ENCODE data around the gene STXBP4. TPM values are rescaled to one million over a fixed set of nuclear protein-coding genes. Genes with fewer than 3 reads are reported as not detected.

STXBP4 gene
- total RNA-seq, 1 experiment from 2014 or later: 12.0 TPM

- Histone ChIP-seq H3K4me2 (no peak overlapping the region), H3K4me3 (no peak overlapping the region), H2AFZ (no peak overlapping the region), H3K9me3 (ENCODE audit: insufficient read depth, low read depth) (no peaks in the 10 kb centered on the region), H3K79me2 (ENCODE audit: low read depth) (no peaks in the 10 kb centered on the region), H3F3A (ENCODE audit: insufficient read depth, low read depth) (no peaks in the 10 kb centered on the region), H3K27me3 (ENCODE audit: insufficient read depth, low read depth) (peaks cover 7% of the 10 kb centered on the region; the same call in 1 of the 2 replicates), H3K27ac (no peak overlapping the region), H4K20me1 (ENCODE audit: insufficient read depth) (no peaks in the 10 kb centered on the region), H3K9me2 (ENCODE audit: insufficient read depth) (no peaks in the 10 kb centered on the region), H3K36me3 (ENCODE audit: low read depth) (no peaks in the 10 kb centered on the region), H3K4me1 (replicated peaks; ENCODE audit: insufficient read depth) (no peaks in the 10 kb centered on the region)
- TF ChIP-seq EZH2 (IDR thresholded peaks at IDR 0.05; ENCODE audit: low read depth): no peak
- no peak for TF ChIP-seq CTCF (conservative IDR thresholded peaks at IDR 0.05)
- CTCF ChIA-PET: no interaction called here
- no peak for DNase-seq
- BruUV-seq (replicated peaks): no TSS peak
- intact Hi-C loops (cut with micrococcal nuclease; ENCODE audit: unreplicated experiment): no loop called here
- POLR2A ChIA-PET (ENCODE audit: unreplicated experiment): no interaction called here
Measured at GRCh38 chr17:55190748-55191147, 222.2 kb downstream of the STXBP4 start.

- CTCF ChIA-PET: no interaction called here
- no peaks in the 10 kb centered on the region for H3F3A ChIP-seq (ENCODE audit: insufficient read depth, low read depth)
- H3K79me2 ChIP-seq (ENCODE audit: low read depth): no peaks in the 10 kb centered on the region
- no peak overlapping the region for H3K27ac ChIP-seq
- H3K9me3 ChIP-seq (ENCODE audit: insufficient read depth, low read depth): no peaks in the 10 kb centered on the region
- no peaks in the 10 kb centered on the region for H3K36me3 ChIP-seq (ENCODE audit: low read depth)
- POLR2A ChIA-PET (ENCODE audit: unreplicated experiment): no interaction called here
- H3K4me3 ChIP-seq: no peak overlapping the region
- TF ChIP-seq CTCF (conservative IDR thresholded peaks at IDR 0.05) (no peak), EZH2 (IDR thresholded peaks at IDR 0.05; ENCODE audit: low read depth) (no peak)
- BruUV-seq (replicated peaks): no TSS peak
- no peak for DNase-seq
- no peak overlapping the region for H2AFZ ChIP-seq
- no peaks in the 10 kb centered on the region for H4K20me1 ChIP-seq (ENCODE audit: insufficient read depth)
- H3K27me3 ChIP-seq (ENCODE audit: insufficient read depth, low read depth): no peaks in the 10 kb centered on the region
- intact Hi-C loops (cut with micrococcal nuclease; ENCODE audit: unreplicated experiment): no loop called here
- H3K9me2 ChIP-seq (ENCODE audit: insufficient read depth): peaks cover 3% of the 10 kb centered on the region; the same call in 1 of the 2 replicates
- H3K4me1 ChIP-seq (replicated peaks; ENCODE audit: insufficient read depth): no peaks in the 10 kb centered on the region
- H3K4me2 ChIP-seq: no peak overlapping the region
Measured at GRCh38 chr17:55198690-55199370, 230.3 kb downstream of the STXBP4 start.

- H3F3A ChIP-seq (ENCODE audit: insufficient read depth, low read depth): no peaks in the 10 kb centered on the region
- no peak overlapping the region for H3K4me3 ChIP-seq
- no peaks in the 10 kb centered on the region for H3K36me3 ChIP-seq (ENCODE audit: low read depth)
- no peak overlapping the region for H3K4me2 ChIP-seq
- H3K27me3 ChIP-seq (ENCODE audit: insufficient read depth, low read depth): no peaks in the 10 kb centered on the region
- intact Hi-C loops (cut with micrococcal nuclease; ENCODE audit: unreplicated experiment): no loop called here
- no peaks in the 10 kb centered on the region for H3K9me3 ChIP-seq (ENCODE audit: insufficient read depth, low read depth)
- BruUV-seq (replicated peaks): no TSS peak
- peaks cover 3% of the 10 kb centered on the region; the same call in 1 of the 2 replicates for H3K9me2 ChIP-seq (ENCODE audit: insufficient read depth)
- H3K79me2 ChIP-seq (ENCODE audit: low read depth): no peaks in the 10 kb centered on the region
- DNase-seq: no peak
- H4K20me1 ChIP-seq (ENCODE audit: insufficient read depth): no peaks in the 10 kb centered on the region
- no peaks in the 10 kb centered on the region for H3K4me1 ChIP-seq (replicated peaks; ENCODE audit: insufficient read depth)
- ChIA-PET POLR2A (ENCODE audit: unreplicated experiment) (no interaction called here), CTCF (no interaction called here)
- TF ChIP-seq EZH2 (IDR thresholded peaks at IDR 0.05; ENCODE audit: low read depth) (no peak), CTCF (conservative IDR thresholded peaks at IDR 0.05) (no peak)
- no peak overlapping the region for H2AFZ ChIP-seq
- no peak overlapping the region for H3K27ac ChIP-seq
Measured at GRCh38 chr17:55200904-55201303, 232.3 kb downstream of the STXBP4 start.
